Measurements from ENCODE around the gene CARHSP1. TPM values are rescaled to one million over a fixed set of nuclear protein-coding genes. Genes with fewer than 3 reads are reported as not detected.

Gene CARHSP1
- total and polyA plus RNA-seq, 2 of the 4 experiments (the other 2 are of a cell fraction) = 121 to 138 TPM

GRCh38 chr16:8866884-8867215, 2.0 kb downstream of the CARHSP1 start (continued):
- TF ChIP-seq RCOR1 (IDR thresholded peaks at IDR 0.05; ENCODE audit: insufficient replicate concordance, low read length) = no peak

- Histone ChIP-seq H3K14ac (replicated peaks; ENCODE audit: low read depth, low read length) (peak overlapping the region; percentile 93; the same call in 1 of the 2 replicates), H3K4me2 (ENCODE audit: low read depth, low read length) (peak overlapping the region; percentile 91), H4K20me1 (ENCODE audit: insufficient read depth, low read length) (peaks cover 62% of the 10 kb centered on the region), H2AK9ac (replicated peaks; ENCODE audit: low read depth, low read length, poor library complexity) (peak overlapping the region; percentile 98), H3K18ac (ENCODE audit: low read depth, low read length) (no peak overlapping the region), H2BK5ac (ENCODE audit: low read depth, low read length, poor library complexity, severe bottlenecking) (no peak overlapping the region), H3K79me1 (ENCODE audit: low read depth in 1 of 2, low read length in 2 of 2) (peaks cover 8 to 73% of the 10 kb centered on the region in 2 experiments), H2BK120ac (ENCODE audit: low read depth, low read length) (no peak overlapping the region), H4K8ac (ENCODE audit: low read depth in 2 of 2, low read length in 2 of 2) (peak overlapping the region in 1 of 2 experiments; percentile 73; a peak in 1 of 4 replicates), H3K9ac (ENCODE audit: low read depth, low read length) (peak overlapping the region; percentile 92; the same call in 1 of the 2 replicates), H3K4me1 (ENCODE audit: control insufficient read depth, insufficient read depth, low read length) (peaks cover 25% of the 10 kb centered on the region), H2BK15ac (ENCODE audit: low read depth, low read length) (no peak overlapping the region), H3K27ac (ENCODE audit: insufficient read depth, low read length) (peak overlapping the region; percentile 90), H2BK20ac (ENCODE audit: low read depth, low read length) (no peak overlapping the region), H3K4ac (ENCODE audit: low read depth, low read length) (peak overlapping the region; percentile 95), H4K5ac (ENCODE audit: low read depth, low read length) (no peak overlapping the region), H3K9me3 (ENCODE audit: control insufficient read depth, insufficient read depth, low read length) (no peaks in the 10 kb centered on the region), H2AK5ac (ENCODE audit: low read depth, low read length) (peak overlapping the region; percentile 77; the same call in 1 of the 2 replicates), H3K4me3 (ENCODE audit: insufficient read depth, low read depth, low read length) (peak overlapping the region; percentile 71), H4K91ac (ENCODE audit: insufficient read depth, low read depth, low read length) (peak overlapping the region; percentile 66), H3K27me3 (ENCODE audit: control insufficient read depth, insufficient read depth, low read length) (no peaks in the 10 kb centered on the region), H3K23ac (ENCODE audit: low read depth, low read length) (0 out of 2 replicates have a peak overlapping the region, but pooled peaks have one; percentile 97), H3K56ac (ENCODE audit: extremely low read depth, insufficient read depth, low read length) (no peak overlapping the region), H3K9me1 (ENCODE audit: insufficient read depth, low read length) (peaks cover 15% of the 10 kb centered on the region), H3K36me3 (ENCODE audit: control insufficient read depth, insufficient read depth, low read length) (peaks cover 4% of the 10 kb centered on the region), H2AFZ (replicated peaks; ENCODE audit: low read length, poor library complexity) (peak overlapping the region; percentile 92)
- no peak for DNase-seq
- ChIA-PET CTCF (no interaction called here), POLR2A (ENCODE audit: unreplicated experiment) (no interaction called here)
- WGBS, 2 experiments (ENCODE audit: extremely low coverage in 2 of 2, insufficient read length in 1 of 2) = 40% methylated on average over 8 of the region's 30 CpGs; no CpG with 5 or more reads in 1 of the 2 experiments
- intact Hi-C loops (cut with micrococcal nuclease) (loop anchor here (5.0 kb wide), 1 partner anchor 69 kb away; the partner anchor contains the start of genes PMM2 and TMEM186), dilution Hi-C loops (cut with HindIII; ENCODE audit: low sequenced_read_pairs, unreplicated experiment) (no loop called here), in situ Hi-C loops (cut with MboI; ENCODE audit: low sequenced_read_pairs) (no loop called here)
- no TSS peak for BruUV-seq (replicated peaks)
- ATAC-seq (ENCODE audit: low read depth) = peak; percentile 3; the same call in 1 of the 2 replicates
- TF ChIP-seq CHD1 (IDR thresholded peaks at IDR 0.05; ENCODE audit: low read depth, low read length) (no peak), USF2 (IDR thresholded peaks at IDR 0.05; ENCODE audit: low read depth, low read length) (peak; percentile 87), BHLHE40 (IDR thresholded peaks at IDR 0.05; ENCODE audit: low read depth, low read length) (peak; percentile 57; the same call in 1 of the 2 replicates), NFE2L2 (IDR thresholded peaks at IDR 0.05; ENCODE audit: low read depth, low read length) (no peak), SMC3 (IDR thresholded peaks at IDR 0.05; ENCODE audit: low read depth, low read length) (no peak), MXI1 (IDR thresholded peaks at IDR 0.05; ENCODE audit: borderline replicate concordance, low read depth, low read length) (peak; percentile 77), RCOR1 (IDR thresholded peaks at IDR 0.05; ENCODE audit: insufficient replicate concordance, low read length) (no peak)
Observed at GRCh38 chr16:8866118-8866883, 2.5 kb downstream of the CARHSP1 start.
